PC-3 (cell line): Measurements from ENCODE around the gene TMEM86B. TPM values are rescaled to one million over a fixed set of nuclear protein-coding genes. Genes with fewer than 3 reads are reported as not detected.
A peak's percentile ranks its signal among the peaks of the same experiment; 100 is the strongest.

Experiments
- ATAC-seq: fragments of 200-7000 bp; cut with Tn5 transposase; 2 replicates; pipeline ENCODE4 v1.9.1; 2020; ENCODE audit warnings: mild to moderate bottlenecking, moderate library complexity
- BruUV-seq: library from RNA; stranded (reverse); fragments of 400-500 nt; replicated peaks from 2 replicates; lab custom pipeline; 2021; lab: Mats Ljungman, UMichigan
- CTCF ChIA-PET: fragments of 300-600 bp; sonication (Branson Sonifier 250); formaldehyde crosslinking; loops from one replicate; lab custom pipeline; 2022; ENCODE audit warnings: antibody characterized with exemption; lab: Charles Lee
- POLR2A ChIA-PET: fragments of 300-600 bp; sonication (Branson Sonifier 250); formaldehyde crosslinking; loops from one replicate; lab custom pipeline; 2022; ENCODE audit warnings: antibody characterized with exemption; ENCODE audit not compliant: unreplicated experiment; lab: Charles Lee
- DNase-seq: peaks from one replicate; pipeline ENCODE4 v3.0.0-alpha.2; 2015
- H2AFZ ChIP-seq: fragments of 300-600 bp; sonication (generic); 2 replicates; pipeline ENCODE4 v1.6.0; 2016; ENCODE audit warnings: antibody characterized with exemption, low read length
- H3F3A ChIP-seq: fragments of 300-600 bp; sonication (generic); one replicate; pipeline ENCODE4 v1.6.0; 2017; ENCODE audit warnings: antibody characterized with exemption, low read length, control low read depth, mild to moderate bottlenecking; ENCODE audit not compliant: unreplicated experiment
- H3K27ac ChIP-seq: fragments of 300-600 bp; sonication (generic); 2 replicates; pipeline ENCODE4 v1.5.1; 2016; ENCODE audit warnings: mild to moderate bottlenecking, low read length
- H3K27me3 ChIP-seq: fragments of 300-600 bp; sonication (generic); 2 replicates; pipeline ENCODE4 v1.6.1; 2016; ENCODE audit warnings: low read length, mixed read lengths
- H3K36me3 ChIP-seq: fragments of 300-600 bp; sonication (generic); 2 replicates; pipeline ENCODE4 v1.6.1; 2016; ENCODE audit warnings: low read depth, mixed run types, low read length, mixed read lengths
- H3K4me1 ChIP-seq: fragments of 300-600 bp; sonication (generic); 2 replicates; pipeline ENCODE4 v1.5.1; 2016; ENCODE audit warnings: low read length; ENCODE audit not compliant: insufficient read depth
- H3K4me2 ChIP-seq: fragments of 300-600 bp; sonication (generic); 2 replicates; pipeline ENCODE4 v1.6.0; 2016; ENCODE audit warnings: low read length
- H3K4me3 ChIP-seq: fragments of 300-600 bp; sonication (generic); 2 replicates; pipeline ENCODE4 v1.5.1; 2016; ENCODE audit warnings: mild to moderate bottlenecking, low read length, mixed read lengths
- H3K79me2 ChIP-seq: fragments of 300-600 bp; sonication (generic); 2 replicates; pipeline ENCODE4 v1.6.1; 2017; ENCODE audit warnings: low read length, mixed read lengths
- H3K9ac ChIP-seq: fragments of 300-600 bp; sonication (generic); 2 replicates; pipeline ENCODE4 v1.6.0; 2016; ENCODE audit warnings: mild to moderate bottlenecking, low read length
- H3K9me2 ChIP-seq: fragments of 300-600 bp; sonication (generic); replicated peaks from 2 replicates; pipeline ENCODE4 v1.6.1; 2016; ENCODE audit warnings: mixed run types, low read length, mixed read lengths
- H3K9me3 ChIP-seq: fragments of 300-600 bp; sonication (generic); 2 replicates; pipeline ENCODE4 v1.6.1; 2016; ENCODE audit warnings: low read length, mixed read lengths
- H4K20me1 ChIP-seq: fragments of 300-600 bp; sonication (generic); 2 replicates; pipeline ENCODE4 v1.6.1; 2016; ENCODE audit warnings: low read length, mixed read lengths
- CTCF ChIP-seq: fragments of 300-600 bp; sonication (generic); conservative IDR thresholded peaks from 2 replicates; pipeline ENCODE4 v1.5.1; 2017; ENCODE audit warnings: antibody characterized with exemption, low read depth, mild to moderate bottlenecking, low read length
- EZH2 ChIP-seq: fragments of 300-600 bp; sonication (generic); IDR thresholded peaks from one replicate; pipeline ENCODE4 v1.6.1; 2017; ENCODE audit warnings: antibody characterized with exemption, mild to moderate bottlenecking, low read length; ENCODE audit not compliant: unreplicated experiment
- EZH2phosphoT487 ChIP-seq: fragments of 300-600 bp; sonication (generic); IDR thresholded peaks from 2 replicates; pipeline ENCODE4 v1.6.1; 2018; ENCODE audit warnings: mild to moderate bottlenecking, antibody characterized with exemption, low read length, borderline replicate concordance
- intact Hi-C: fragments of 100-400 bp; cut with micrococcal nuclease; formaldehyde crosslinking; loops from 2 replicates; pipeline ENCODE4 v1.9.0; 2023
- total RNA-seq: library from RNA; depleted of rRNA; stranded (reverse); fragments of >200 nt; gene quantifications from 2 replicates; pipeline ENCODE4 v1.2.3, GENCODE V29; 2014

Gene TMEM86B
- total RNA-seq, 1 experiment from 2014 or later: 11.8 TPM

- Histone ChIP-seq H3K4me1 (no peaks in the 10 kb centered on the region), H3K9me2 (no peaks in the 10 kb centered on the region), H3K9me3 (no peaks in the 10 kb centered on the region), H2AFZ (no peak overlapping the region), H3K79me2 (peaks cover 8% of the 10 kb centered on the region; the same call in 1 of the 2 replicates), H3K4me3 (no peak overlapping the region), H4K20me1 (peaks cover 8% of the 10 kb centered on the region), H3K36me3 (peaks cover 84% of the 10 kb centered on the region), H3K27me3 (no peaks in the 10 kb centered on the region), H3K27ac (no peak overlapping the region), H3K4me2 (no peak overlapping the region), H3F3A (no peaks in the 10 kb centered on the region), H3K9ac (no peak overlapping the region)
- ChIA-PET POLR2A (no interaction called here), CTCF (no interaction called here)
- TSS peak; percentile 2 for BruUV-seq
- no peak for DNase-seq
- ATAC-seq: no peak
- intact Hi-C loops: no loop called here
- TF ChIP-seq EZH2phosphoT487 (no peak), EZH2 (no peak), CTCF (no peak)
These were observed 12.8 kb upstream of the TMEM86B start for GRCh38 chr19:55241143-55241934.

GRCh38 chr19:55240713-55241020 lies 12.1 kb upstream of the TMEM86B start:
- no TSS peak for BruUV-seq
- peaks cover 83% of the 10 kb centered on the region for H3K36me3 ChIP-seq
- no peak overlapping the region for H3K27ac ChIP-seq

More at GRCh38 chr19:55240713-55241020, 12.1 kb upstream of the TMEM86B start:
- Histone ChIP-seq H3K27me3 (no peaks in the 10 kb centered on the region), H3K9me2 (no peaks in the 10 kb centered on the region), H3K9ac (no peak overlapping the region), H3K9me3 (no peaks in the 10 kb centered on the region), H3F3A (no peaks in the 10 kb centered on the region), H4K20me1 (peaks cover 3% of the 10 kb centered on the region; the same call in 1 of the 2 replicates), H2AFZ (no peak overlapping the region), H3K79me2 (peaks cover 1% of the 10 kb centered on the region; the same call in 1 of the 2 replicates), H3K4me3 (no peak overlapping the region), H3K4me2 (no peak overlapping the region), H3K4me1 (no peaks in the 10 kb centered on the region)
- no peak for DNase-seq
- intact Hi-C loops: no loop called here
- no peak for TF ChIP-seq EZH2phosphoT487
- no peak for TF ChIP-seq EZH2
- no peak for TF ChIP-seq CTCF
- ChIA-PET POLR2A (no interaction called here), CTCF (no interaction called here)
- ATAC-seq: no peak
